ENCODE results near the gene TLE1.

GRCh38 chr9:81534138-81534875 lies 155.0 kb downstream of the TLE1 start:
- no peak for TF ChIP-seq EZH2 (IDR thresholded peaks at IDR 0.05; ENCODE audit: borderline replicate concordance)
- TF ChIP-seq, protein P1, sequence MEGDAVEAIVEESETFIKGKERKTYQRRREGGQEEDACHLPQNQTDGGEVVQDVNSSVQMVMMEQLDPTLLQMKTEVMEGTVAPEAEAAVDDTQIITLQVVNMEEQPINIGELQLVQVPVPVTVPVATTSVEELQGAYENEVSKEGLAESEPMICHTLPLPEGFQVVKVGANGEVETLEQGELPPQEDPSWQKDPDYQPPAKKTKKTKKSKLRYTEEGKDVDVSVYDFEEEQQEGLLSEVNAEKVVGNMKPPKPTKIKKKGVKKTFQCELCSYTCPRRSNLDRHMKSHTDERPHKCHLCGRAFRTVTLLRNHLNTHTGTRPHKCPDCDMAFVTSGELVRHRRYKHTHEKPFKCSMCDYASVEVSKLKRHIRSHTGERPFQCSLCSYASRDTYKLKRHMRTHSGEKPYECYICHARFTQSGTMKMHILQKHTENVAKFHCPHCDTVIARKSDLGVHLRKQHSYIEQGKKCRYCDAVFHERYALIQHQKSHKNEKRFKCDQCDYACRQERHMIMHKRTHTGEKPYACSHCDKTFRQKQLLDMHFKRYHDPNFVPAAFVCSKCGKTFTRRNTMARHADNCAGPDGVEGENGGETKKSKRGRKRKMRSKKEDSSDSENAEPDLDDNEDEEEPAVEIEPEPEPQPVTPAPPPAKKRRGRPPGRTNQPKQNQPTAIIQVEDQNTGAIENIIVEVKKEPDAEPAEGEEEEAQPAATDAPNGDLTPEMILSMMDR (IDR thresholded peaks at IDR 0.05; ENCODE audit: poor library complexity), result no peak

Measured in hepatocyte (in vitro differentiated cells).